ENCODE results near the gene SIRT3.
"Not testable (repeated sequence)": the region's sequence is repeated elsewhere in the genome, so short reads cannot be mapped to it uniquely, and the experiment has no call there.

The SIRT3 gene

GRCh38 chr11:270451-271318 is 34.5 kb upstream of the SIRT3 start:
- no peak for DNase-seq

- no peak for DNase-seq
These were observed 33.2 kb upstream of the SIRT3 start for GRCh38 chr11:269146-269890.

- DNase-seq, result not testable (repeated sequence)
These were observed 32.6 kb upstream of the SIRT3 start for GRCh38 chr11:268716-269145.

- no peak for DNase-seq
These were observed 31.4 kb upstream of the SIRT3 start for GRCh38 chr11:267491-267994.

GRCh38 chr11:266676-267439 is 30.7 kb upstream of the SIRT3 start:
- DNase-seq, result no peak

- no peak for DNase-seq
These were observed 25.5 kb upstream of the SIRT3 start for GRCh38 chr11:261624-262023.

- no peak for DNase-seq
These were observed 23.3 kb upstream of the SIRT3 start for GRCh38 chr11:259413-259812.

GRCh38 chr11:257766-258493 is 21.8 kb upstream of the SIRT3 start:
- no peak for DNase-seq

- no peak for DNase-seq
These were observed 21.0 kb upstream of the SIRT3 start for GRCh38 chr11:256952-257737.

- no peak for DNase-seq
These were observed 19.7 kb upstream of the SIRT3 start for GRCh38 chr11:255816-256215.

- DNase-seq, result no peak
These were observed 19.0 kb upstream of the SIRT3 start for GRCh38 chr11:255176-255575.

- DNase-seq, result no peak
These were observed 17.7 kb upstream of the SIRT3 start for GRCh38 chr11:253886-254270.

- DNase-seq, result no peak
These were observed 17.2 kb upstream of the SIRT3 start for GRCh38 chr11:253160-253885.

GRCh38 chr11:252666-253065 is 16.5 kb upstream of the SIRT3 start:
- no peak for DNase-seq

- no peak for DNase-seq
These were observed 15.4 kb upstream of the SIRT3 start for GRCh38 chr11:251550-251949.

- DNase-seq, result peak; percentile 72
These were observed 14.7 kb upstream of the SIRT3 start for GRCh38 chr11:250740-251299.

GRCh38 chr11:250274-250673 is 14.1 kb upstream of the SIRT3 start:
- DNase-seq, result no peak

GRCh38 chr11:249062-249461 is 12.9 kb upstream of the SIRT3 start:
- DNase-seq, result no peak

- DNase-seq, result no peak
These were observed 8.2 kb upstream of the SIRT3 start for GRCh38 chr11:244376-244775.

GRCh38 chr11:241634-242033 is 5.5 kb upstream of the SIRT3 start:
- DNase-seq, result no peak

GRCh38 chr11:240315-240714 is 4.2 kb upstream of the SIRT3 start:
- no peak for DNase-seq
